HG02759 (cell line): Measurements from ENCODE around the gene FOXI3.
"Not testable (repeated sequence)": the region's sequence is repeated elsewhere in the genome, so short reads cannot be mapped to it uniquely, and the experiment has no call there.

ENCODE experiments used
- ATAC-seq: cut with Tn5 transposase; IDR thresholded peaks from one replicate; pipeline ENCODE4 v1.9.1; 2021; ENCODE audit warnings: mild to moderate bottlenecking, moderate library complexity; ENCODE audit not compliant: unreplicated experiment

FOXI3 gene

GRCh38 chr2:88442473-88442872, 10.0 kb downstream of the FOXI3 start:
- ATAC-seq = no peak

GRCh38 chr2:88442061-88442460, 10.4 kb downstream of the FOXI3 start:
- no peak for ATAC-seq

DNA sequence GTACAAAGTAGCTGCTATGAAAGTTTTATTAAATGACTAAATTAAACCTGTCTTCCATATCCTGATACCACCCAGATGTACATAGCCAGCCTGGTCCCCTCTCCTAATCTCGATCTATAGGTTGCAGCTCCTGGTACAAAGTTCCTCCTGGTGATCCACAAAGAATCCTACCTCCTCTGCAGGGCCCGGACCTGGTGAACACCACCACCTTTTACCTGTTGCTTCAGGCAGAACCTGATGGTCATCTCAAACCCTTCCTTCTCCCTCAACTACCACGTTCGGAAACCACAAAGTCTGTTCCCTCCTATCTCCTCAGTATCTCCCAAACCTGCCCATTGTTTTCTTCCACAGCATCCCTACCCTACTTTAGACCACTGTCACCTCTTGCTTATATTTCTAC, 15.5 kb downstream of the FOXI3 start:
- no peak for ATAC-seq

DNA sequence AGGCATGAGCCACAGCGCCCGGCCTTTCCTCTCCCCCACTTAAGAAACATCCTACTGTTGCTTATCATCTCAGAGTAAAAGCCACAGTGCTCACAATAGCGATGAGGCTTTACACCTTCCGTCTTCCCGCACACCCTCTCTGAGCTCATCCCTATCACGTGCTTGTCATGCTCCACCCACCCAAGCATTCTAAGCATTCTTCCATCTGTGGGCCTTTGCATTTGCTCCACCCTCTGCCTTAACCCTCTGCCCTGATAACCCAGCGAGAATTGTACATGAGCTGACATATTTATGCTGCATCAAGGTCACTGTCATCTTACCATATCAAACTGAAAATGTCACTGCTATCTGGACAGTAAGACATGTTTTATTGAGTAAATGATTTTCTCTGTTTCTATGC, 22.6 kb downstream of the FOXI3 start:
- no peak for ATAC-seq

DNA sequence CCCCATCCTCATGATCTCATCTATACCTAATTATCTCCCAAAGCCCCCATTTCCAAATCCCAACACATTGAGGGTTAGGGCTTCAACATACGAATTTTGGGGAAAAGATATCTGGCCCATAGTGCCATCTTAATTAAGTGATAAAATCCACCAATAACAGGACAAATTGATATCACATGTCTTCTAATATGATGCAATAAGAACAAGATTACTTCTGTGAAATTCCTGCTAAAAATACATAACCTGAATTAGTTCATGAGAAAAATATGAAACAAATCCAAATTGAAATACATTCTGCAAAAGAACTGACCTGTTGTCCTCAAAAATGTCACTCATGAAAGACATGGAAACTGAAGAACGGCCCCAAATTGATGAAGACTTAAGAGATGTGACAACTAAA, 28.8 kb downstream of the FOXI3 start:
- no peak for ATAC-seq

DNA sequence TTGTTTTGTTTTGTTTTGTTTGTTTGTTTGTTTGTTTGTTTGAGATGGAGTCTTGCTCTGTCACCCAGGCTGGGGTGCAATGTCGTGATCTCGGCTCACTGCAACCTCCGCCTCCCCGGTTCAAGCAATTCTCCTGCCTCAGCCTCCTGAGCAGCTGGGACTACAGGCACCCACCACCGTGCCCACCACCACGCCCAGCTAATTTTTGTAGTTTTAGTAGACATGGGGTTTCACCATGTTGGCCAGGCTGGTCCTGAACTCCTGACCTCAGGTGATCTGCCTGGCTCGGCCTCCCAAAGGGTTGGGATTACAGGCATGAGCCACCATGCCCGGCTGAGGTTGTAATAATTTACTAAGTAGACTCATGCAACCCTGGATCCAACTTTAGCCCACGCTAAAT, 33.4 kb downstream of the FOXI3 start:
- not testable (repeated sequence) for ATAC-seq

- ATAC-seq = no peak
These were observed 36.4 kb downstream of the FOXI3 start for GRCh38 chr2:88416016-88416663.

- not testable (repeated sequence) for ATAC-seq
These were observed 43.6 kb downstream of the FOXI3 start for GRCh38 chr2:88408870-88409269.

DNA sequence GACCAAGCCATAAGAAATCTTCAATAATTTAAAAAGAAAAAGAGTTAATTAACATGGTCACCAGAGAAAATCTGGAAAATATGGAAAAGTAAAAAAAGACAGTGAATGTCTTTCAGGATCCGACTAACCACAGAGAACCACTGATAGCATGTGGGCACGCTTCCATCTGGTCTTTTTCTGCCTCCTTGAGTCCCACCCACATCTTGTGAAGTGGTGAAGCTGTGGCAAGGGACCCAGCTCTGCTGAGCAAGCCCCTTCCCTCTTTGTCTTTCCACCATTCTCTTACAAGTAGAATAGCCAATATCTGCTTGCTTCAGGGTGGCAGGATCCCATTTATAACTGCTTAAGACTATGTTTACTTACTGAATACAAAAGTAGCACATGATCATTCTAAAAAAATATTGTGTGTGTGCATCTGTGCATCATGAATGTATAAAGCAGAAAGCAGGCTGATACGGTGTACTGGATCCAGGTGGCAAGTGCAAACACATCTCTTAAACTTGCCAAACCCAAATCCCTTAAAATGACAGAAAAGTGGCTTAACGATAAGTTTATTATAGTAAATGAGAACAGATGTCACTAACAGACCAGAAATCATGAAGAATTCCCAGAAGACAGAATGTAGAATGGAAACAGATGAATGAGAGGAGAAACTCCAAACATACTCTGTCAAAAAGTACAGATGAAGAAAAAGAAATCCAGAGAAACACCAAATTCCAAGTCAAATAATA, 52.3 kb downstream of the FOXI3 start:
- ATAC-seq = no peak

DNA sequence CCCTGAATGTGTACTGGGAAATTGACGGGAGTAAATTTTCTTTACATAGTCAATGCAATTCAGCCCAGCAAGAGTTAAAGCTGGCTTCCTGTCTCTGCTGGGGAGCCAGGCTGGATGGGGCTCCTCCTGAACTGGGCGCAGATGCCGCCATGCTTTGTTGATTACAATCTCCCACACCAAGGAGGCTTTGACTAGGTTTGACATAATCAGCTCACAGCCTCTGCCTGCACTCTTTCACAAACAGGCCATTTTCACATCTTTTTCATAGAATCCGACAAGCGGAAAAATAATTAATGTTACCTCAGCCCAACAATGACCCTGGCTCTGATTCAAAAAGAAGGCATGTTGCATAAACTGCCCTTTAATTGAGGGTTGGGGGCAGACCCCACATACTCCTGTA, 54.3 kb downstream of the FOXI3 start:
- no peak for ATAC-seq
